GM19351 (cell line): ENCODE results near the gene MEX3B.
"Not testable (repeated sequence)": the region's sequence is repeated elsewhere in the genome, so short reads cannot be mapped to it uniquely, and the experiment has no call there.

Source experiments
- ATAC-seq: cut with Tn5 transposase; IDR thresholded peaks from one replicate; pipeline ENCODE4 v1.9.1; 2021; ENCODE audit warnings: mild to moderate bottlenecking, moderate library complexity; ENCODE audit not compliant: unreplicated experiment

The MEX3B gene

GRCh38 chr15:82051664-82052063 lies 5.8 kb upstream of the MEX3B start:
- no peak for ATAC-seq

GRCh38 chr15:82048811-82049210 lies 3.0 kb upstream of the MEX3B start:
- ATAC-seq = no peak

GRCh38 chr15:82047453-82048400 lies 1.9 kb upstream of the MEX3B start:
- ATAC-seq = no peak

GRCh38 chr15:82046666-82047452 lies 1.0 kb upstream of the MEX3B start:
- peak; percentile 62 for ATAC-seq

- ATAC-seq = peak; percentile 13
Observed at GRCh38 chr15:82045179-82045891, 483 bp downstream of the MEX3B start.

- ATAC-seq = no peak
Observed at GRCh38 chr15:82044373-82045178, 1.2 kb downstream of the MEX3B start.

- no peak for ATAC-seq
Observed at GRCh38 chr15:82043796-82044372, 1.9 kb downstream of the MEX3B start.

- ATAC-seq = no peak
Observed at GRCh38 chr15:82043130-82043673, 2.6 kb downstream of the MEX3B start.

GRCh38 chr15:82040862-82041261 lies 5.0 kb downstream of the MEX3B start:
- no peak for ATAC-seq

GRCh38 chr15:82040390-82040789 lies 5.4 kb downstream of the MEX3B start:
- ATAC-seq = no peak

GRCh38 chr15:82039871-82040270 lies 5.9 kb downstream of the MEX3B start:
- ATAC-seq = no peak

GRCh38 chr15:82036461-82036860 lies 9.4 kb downstream of the MEX3B start:
- ATAC-seq = no peak

GRCh38 chr15:82031871-82032270 lies 13.9 kb downstream of the MEX3B start:
- no peak for ATAC-seq

GRCh38 chr15:82030176-82030575 lies 15.6 kb downstream of the MEX3B start:
- no peak for ATAC-seq

- ATAC-seq = not testable (repeated sequence)
Observed at GRCh38 chr15:82028163-82028562, 17.7 kb downstream of the MEX3B start.

GRCh38 chr15:82021992-82022391 lies 23.8 kb downstream of the MEX3B start:
- ATAC-seq = no peak

- ATAC-seq = no peak
Observed at GRCh38 chr15:82020625-82021394, 25.0 kb downstream of the MEX3B start.

GRCh38 chr15:82018201-82018600 lies 27.6 kb downstream of the MEX3B start:
- ATAC-seq = no peak

- no peak for ATAC-seq
Observed at GRCh38 chr15:82017656-82018055, 28.2 kb downstream of the MEX3B start.
